Kidney (tissue), 14 donors: Measurements from ENCODE around the gene POLR3K. TPM values are rescaled to one million over a fixed set of nuclear protein-coding genes. Genes with fewer than 3 reads are reported as not detected.

ENCODE experiments used
- DNase-seq, 5 donors: peaks; one replicate each; pipeline ENCODE4 v3.0.0-alpha.2; 2013 to 2020
- FAIRE-seq: peaks from 2 replicates; lab custom pipeline; 2012; peaks lifted over from hg19 to GRCh38; lab: Jason Lieb, UNC
- H3K27ac ChIP-seq, 2 donors: one replicate each; pipeline ENCODE4 v1.7.0; 2013; ENCODE audit warnings: low read depth in 2 of 2, low read length in 2 of 2, inconsistent platforms in 1 of 2
- H3K27me3 ChIP-seq: one replicate; pipeline ENCODE4 v1.7.1; 2013; ENCODE audit warnings: low read length, inconsistent platforms; ENCODE audit not compliant: control insufficient read depth, insufficient read depth
- H3K36me3 ChIP-seq, 3 donors: one replicate each; pipeline versions ENCODE4 v1.7.0 to v1.7.1; 2013; ENCODE audit warnings: low read length in 3 of 3, control low read depth in 1 of 3, inconsistent platforms in 1 of 3; ENCODE audit not compliant: insufficient read depth in 3 of 3, control insufficient read depth in 2 of 3
- H3K4me1 ChIP-seq, 3 donors: one replicate each; pipeline versions ENCODE4 v1.7.0 to v1.7.1; 2013; ENCODE audit warnings: low read length in 3 of 3, inconsistent platforms in 1 of 3, low read depth in 1 of 3; ENCODE audit not compliant: control insufficient read depth in 2 of 3, insufficient read depth in 2 of 3
- H3K4me3 ChIP-seq, 3 donors: one replicate each; pipeline versions ENCODE4 v1.7.0 to v1.8.1; 2013; ENCODE audit warnings: low read length in 3 of 3, control low read depth in 1 of 3, inconsistent platforms in 1 of 3
- H3K9ac ChIP-seq, 3 donors: one replicate each; pipeline versions ENCODE4 v1.7.0 to v1.7.1; 2013; ENCODE audit warnings: low read length in 3 of 3, control low read depth in 1 of 3, inconsistent platforms in 1 of 3
- H3K9me3 ChIP-seq, 3 donors: one replicate each; pipeline versions ENCODE4 v1.7.0 to v1.7.1; 2013; ENCODE audit warnings: low read length in 3 of 3, control low read depth in 1 of 3, inconsistent platforms in 1 of 3; ENCODE audit not compliant: control insufficient read depth in 2 of 3, insufficient read depth in 1 of 3
- CTCF ChIP-seq: IDR thresholded peaks from 3 replicates; pipeline ENCODE4 v1.5.1; 2012; ENCODE audit warnings: mild to moderate bottlenecking, moderate library complexity, borderline replicate concordance; ENCODE audit not compliant: insufficient read depth; ENCODE audit errors: extremely low read depth
- intact Hi-C: fragments of 100-400 bp; cut with DNase I; formaldehyde crosslinking; loops from one replicate; pipeline ENCODE4 v1.11.1; 2022
- polyA plus RNA-seq: library from polyadenylated mRNA; stranded (reverse); fragments of 350-450 nt; fragmentation: Illumina TruSeq; extraction: RNeasy Lipid Tissue Mini Kit (QIAGEN cat#74804); gene quantifications from one replicate; pipeline ENCODE4 v1.2.3, GENCODE V29; 2014; ENCODE audit warnings: low read depth, low replicate concordance; ENCODE audit not compliant: insufficient read depth
- total RNA-seq: library from RNA; stranded (reverse); fragmentation: NEBNext Ultra II Directional; extraction: Animal tissue kit (Norgen Biotek cat#: 25700); gene quantifications from one replicate; pipeline ENCODE4 v1.2.1, GENCODE V29; 2021
- donor health status: control.
- donor health status: control.
- donor health status: control.
- donor health status: control.
- donor health status: control.
- donor health status: DM: yes; HTN: yes; CAD: no.
- donor health status: Normal renal cell carcinoma (clear cell type).

Gene POLR3K
- total and polyA plus RNA-seq, 2 donors from 2014 or later: 8.8 to 18.5 TPM

- intact Hi-C loops: no loop called here
- TF ChIP-seq CTCF: no peak
- H3K9ac ChIP-seq: no peak overlapping the region
- H3K9me3 ChIP-seq: no peaks in the 10 kb centered on the region
- H3K36me3 ChIP-seq: peaks cover 2 to 17% (median 4%) of the 10 kb centered on the region in 3 donors
- FAIRE-seq: no peak
- no peak overlapping the region for H3K27ac ChIP-seq
- no peaks in the 10 kb centered on the region for H3K27me3 ChIP-seq
- no peak overlapping the region for H3K4me3 ChIP-seq
- DNase-seq: no peak
- no peaks in the 10 kb centered on the region for H3K4me1 ChIP-seq
These were observed 10.1 kb downstream of the POLR3K start for GRCh38 chr16:43294-43693.

GRCh38 chr16:42691-43090 is 10.7 kb downstream of the POLR3K start:
- Histone ChIP-seq H3K27ac (no peak overlapping the region), H3K9me3 (no peaks in the 10 kb centered on the region), H3K36me3 (peaks cover 2 to 17% (median 4%) of the 10 kb centered on the region in 3 donors), H3K9ac (no peak overlapping the region), H3K4me3 (no peak overlapping the region), H3K27me3 (no peaks in the 10 kb centered on the region), H3K4me1 (no peaks in the 10 kb centered on the region)
- no peak for TF ChIP-seq CTCF
- no peak for DNase-seq
- FAIRE-seq: no peak
- intact Hi-C loops: no loop called here

GRCh38 chr16:42069-42457 is 11.3 kb downstream of the POLR3K start:
- Histone ChIP-seq H3K36me3 (peaks cover under 1 to 14% (median under 1%) of the 10 kb centered on the region in 3 donors), H3K9me3 (no peaks in the 10 kb centered on the region), H3K4me3 (no peak overlapping the region), H3K27me3 (no peaks in the 10 kb centered on the region), H3K9ac (no peak overlapping the region), H3K4me1 (no peaks in the 10 kb centered on the region), H3K27ac (no peak overlapping the region)
- intact Hi-C loops: no loop called here
- FAIRE-seq (no peak), DNase-seq (no peak)
- TF ChIP-seq CTCF: no peak
